Hematopoietic multipotent progenitor cell (in vitro differentiated cells): ENCODE results near the gene CNBP. TPM values are rescaled to one million over a fixed set of nuclear protein-coding genes. Genes with fewer than 3 reads are reported as not detected.
"Not testable (repeated sequence)": the region's sequence is repeated elsewhere in the genome, so short reads cannot be mapped to it uniquely, and the experiment has no call there.

Source experiments
- DNase-seq, 3 donors: peaks; one replicate each; pipeline ENCODE4 v3.0.0-alpha.2; 2011 to 2015; ENCODE audit warnings: low read depth in 2 of 3, low spot score in 2 of 3
- total RNA-seq: library from RNA; depleted of rRNA; stranded (reverse); fragments of >200 nt; gene quantifications from one replicate; pipeline ENCODE4 v1.2.3, GENCODE V29; 2012

CNBP gene
- total RNA-seq, 1 donor, result 200 TPM

GRCh38 chr3:129185783-129186182 is 2.1 kb upstream of the CNBP start:
- no peak for DNase-seq

GRCh38 chr3:129184784-129185542 is 1.3 kb upstream of the CNBP start:
- not testable (repeated sequence) for DNase-seq

- no peak for DNase-seq
Observed at GRCh38 chr3:129184396-129184657, 631 bp upstream of the CNBP start.

- peak in 2 of 3 donors; percentile 38 to 50 for DNase-seq
Observed at GRCh38 chr3:129182390-129183185, 1.1 kb downstream of the CNBP start.

GRCh38 chr3:129181819-129182218 is 1.9 kb downstream of the CNBP start:
- no peak for DNase-seq

GRCh38 chr3:129180461-129180860 is 3.2 kb downstream of the CNBP start:
- no peak for DNase-seq

GRCh38 chr3:129176051-129176450 is 7.6 kb downstream of the CNBP start:
- DNase-seq, result no peak

- no peak for DNase-seq
Observed at GRCh38 chr3:129173725-129174124, 10.0 kb downstream of the CNBP start.

- no peak for DNase-seq
Observed at GRCh38 chr3:129173206-129173605, 10.5 kb downstream of the CNBP start.

- DNase-seq, result no peak
Observed at GRCh38 chr3:129166579-129167332, 16.9 kb downstream of the CNBP start.

GRCh38 chr3:129165594-129165993 is 18.1 kb downstream of the CNBP start:
- not testable (repeated sequence) for DNase-seq

- DNase-seq, result no peak
Observed at GRCh38 chr3:129164500-129164899, 19.2 kb downstream of the CNBP start.

- DNase-seq, result peak in 2 of 3 donors; percentile 23 to 36
Observed at GRCh38 chr3:129162729-129163579, 20.7 kb downstream of the CNBP start.

GRCh38 chr3:129161860-129162271 is 21.8 kb downstream of the CNBP start:
- DNase-seq, result peak in 2 of 3 donors; percentile 24 to 50

GRCh38 chr3:129160891-129161859 is 22.5 kb downstream of the CNBP start, which contains the start of gene ISY1:
TSS of gene ISY1 (minus strand) at chr3:129161063. CDS start at chr3:129160975, 88 bp downstream.
- peak; percentile 84 to 94 (median 93) for DNase-seq

GRCh38 chr3:129144786-129145185 is 38.9 kb downstream of the CNBP start:
- DNase-seq, result no peak

- not testable (repeated sequence) for DNase-seq
Observed at GRCh38 chr3:129141011-129141410, 42.7 kb downstream of the CNBP start.

GRCh38 chr3:129139911-129140310 is 43.8 kb downstream of the CNBP start:
- no peak for DNase-seq

- DNase-seq, result not testable (repeated sequence)
Observed at GRCh38 chr3:129136275-129136674, 47.4 kb downstream of the CNBP start.
